ENCODE measurements around the gene ZNF837. TPM values are rescaled to one million over a fixed set of nuclear protein-coding genes. Genes with fewer than 3 reads are reported as not detected.

The ZNF837 gene
- total and polyA plus RNA-seq, 2 of the 4 experiments (the other 2 are of a cell fraction), result 0.54 to 1.2 TPM

DNA sequence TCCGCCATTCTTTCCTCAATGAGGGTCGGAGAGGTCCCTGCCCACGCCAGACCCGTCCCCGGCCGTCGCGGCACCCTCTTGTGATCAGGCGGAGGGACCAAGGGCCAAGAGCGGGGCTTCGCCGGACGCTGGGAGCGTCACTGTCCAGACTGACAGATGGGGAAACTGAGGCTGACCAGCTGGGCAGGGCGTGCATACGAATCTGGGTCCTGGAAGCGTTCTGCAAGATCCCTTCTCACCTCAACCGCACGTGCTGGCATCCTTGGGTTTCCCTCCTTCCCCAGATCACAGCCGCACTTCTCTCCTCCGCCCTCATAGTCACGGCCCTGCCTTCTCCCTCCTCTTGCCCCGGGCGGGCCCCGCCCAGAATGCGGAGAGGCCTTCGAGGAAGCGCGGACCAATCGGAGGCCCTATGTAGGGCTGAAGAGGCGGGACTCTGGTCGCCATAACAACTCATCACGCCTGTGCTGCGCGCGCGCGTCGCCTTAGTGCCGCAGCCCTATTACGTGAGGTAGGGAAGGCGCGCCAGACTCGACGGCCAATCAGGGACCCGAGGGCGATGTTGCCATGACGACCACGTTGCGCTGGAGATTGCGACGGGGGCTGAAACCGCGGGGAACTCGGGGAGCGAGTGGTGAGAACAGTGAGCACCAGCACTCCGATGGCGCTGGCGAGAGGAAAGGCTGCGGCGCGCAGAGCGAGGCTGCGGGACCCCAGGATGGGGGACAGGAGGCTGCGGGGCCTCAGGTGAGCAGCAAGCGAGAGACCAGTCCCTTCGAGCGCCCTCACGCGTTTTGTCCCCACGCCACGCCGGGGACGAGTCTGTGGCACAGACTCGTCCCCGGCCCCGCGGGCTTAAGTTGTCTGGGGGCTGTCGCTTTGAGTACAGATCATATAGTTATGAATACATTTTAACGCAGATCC, 20.3 kb upstream of the ZNF837 start (continued):
- TF ChIP-seq CHD1 (IDR thresholded peaks at IDR 0.05; ENCODE audit: low read depth, low read length), result no peak

DNA sequence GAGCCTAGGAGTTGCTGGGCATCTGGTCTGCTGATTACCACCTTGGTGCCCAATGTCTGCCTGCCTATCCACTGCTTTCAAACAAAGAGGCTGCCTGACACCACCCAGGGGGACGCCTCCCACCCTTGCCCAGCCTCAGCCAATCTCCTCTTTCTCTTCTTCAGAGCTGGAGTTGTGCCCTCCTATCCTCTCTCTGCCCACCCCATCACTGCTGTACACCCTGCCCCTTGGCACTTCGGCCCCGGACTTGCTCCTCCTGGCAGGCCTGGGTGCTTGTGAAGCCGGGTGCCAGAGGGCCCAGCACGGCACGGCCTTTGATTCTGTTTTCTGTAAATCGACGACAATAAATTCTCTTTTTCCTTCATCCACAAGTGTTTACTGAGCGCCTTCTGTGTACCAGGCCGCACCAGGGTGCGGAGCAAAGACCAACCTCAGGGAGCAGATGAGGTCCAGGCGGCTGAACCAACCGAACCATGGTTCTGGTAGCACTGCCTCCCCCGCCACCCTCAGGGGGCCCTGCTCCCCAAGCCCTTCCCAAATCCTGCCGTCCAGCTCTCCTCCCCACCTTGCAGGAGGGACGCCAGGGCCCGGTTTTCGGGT, 19.6 kb upstream of the ZNF837 start:
- in situ Hi-C loops (cut with MboI; ENCODE audit: low sequenced_read_pairs), result no loop called here
- peak overlapping the region; percentile 19; the same call in 1 of the 2 replicates for H3K27ac ChIP-seq (ENCODE audit: insufficient read depth, low read length)
- no peaks in the 10 kb centered on the region; the same call in 1 of the 2 replicates for H4K20me1 ChIP-seq (ENCODE audit: insufficient read depth, low read length)
- peak overlapping the region; percentile 93 for H3K4me2 ChIP-seq (ENCODE audit: low read depth, low read length)
- H4K5ac ChIP-seq (ENCODE audit: low read depth, low read length), result peak overlapping the region; percentile 51
- CTCF ChIA-PET, result no interaction called here
- TF ChIP-seq, protein P1, sequence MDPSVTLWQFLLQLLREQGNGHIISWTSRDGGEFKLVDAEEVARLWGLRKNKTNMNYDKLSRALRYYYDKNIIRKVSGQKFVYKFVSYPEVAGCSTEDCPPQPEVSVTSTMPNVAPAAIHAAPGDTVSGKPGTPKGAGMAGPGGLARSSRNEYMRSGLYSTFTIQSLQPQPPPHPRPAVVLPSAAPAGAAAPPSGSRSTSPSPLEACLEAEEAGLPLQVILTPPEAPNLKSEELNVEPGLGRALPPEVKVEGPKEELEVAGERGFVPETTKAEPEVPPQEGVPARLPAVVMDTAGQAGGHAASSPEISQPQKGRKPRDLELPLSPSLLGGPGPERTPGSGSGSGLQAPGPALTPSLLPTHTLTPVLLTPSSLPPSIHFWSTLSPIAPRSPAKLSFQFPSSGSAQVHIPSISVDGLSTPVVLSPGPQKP (IDR thresholded peaks at IDR 0.05; ENCODE audit: borderline replicate concordance, low read depth, low read length), result no peak
- no peak for TF ChIP-seq MAZ (IDR thresholded peaks at IDR 0.05; ENCODE audit: borderline replicate concordance, low read depth, low read length)
- dilution Hi-C loops (cut with HindIII; ENCODE audit: low sequenced_read_pairs, unreplicated experiment), result no loop called here
- H3K27me3 ChIP-seq (ENCODE audit: control insufficient read depth, insufficient read depth, low read length), result no peaks in the 10 kb centered on the region
- no peak overlapping the region for H3K56ac ChIP-seq (ENCODE audit: extremely low read depth, insufficient read depth, low read length)
- POLR2A ChIA-PET (ENCODE audit: unreplicated experiment), result no interaction called here
- 41% methylated on average over 13 of the region's 18 CpGs; no CpG with 5 or more reads in 1 of the 2 experiments for WGBS, 2 experiments (ENCODE audit: extremely low coverage in 2 of 2, insufficient read length in 1 of 2)
- H3K36me3 ChIP-seq (ENCODE audit: control insufficient read depth, insufficient read depth, low read length), result no peaks in the 10 kb centered on the region
- intact Hi-C loops (cut with micrococcal nuclease), result no loop called here
- ATAC-seq (ENCODE audit: low read depth) (no peak), DNase-seq (no peak)
- H2AK9ac ChIP-seq (replicated peaks; ENCODE audit: low read depth, low read length, poor library complexity), result peak overlapping the region; percentile 95
- peak overlapping the region; percentile 52 for H3K4me3 ChIP-seq (ENCODE audit: insufficient read depth, low read depth, low read length)
- no peak overlapping the region for H2BK5ac ChIP-seq (ENCODE audit: low read depth, low read length, poor library complexity, severe bottlenecking)
- H4K91ac ChIP-seq (ENCODE audit: insufficient read depth, low read depth, low read length), result peak overlapping the region; percentile 82; the same call in 1 of the 2 replicates
- no peaks in the 10 kb centered on the region for H3K9me3 ChIP-seq (ENCODE audit: control insufficient read depth, insufficient read depth, low read length)
- H2AFZ ChIP-seq (replicated peaks; ENCODE audit: low read length, poor library complexity), result peak overlapping the region; percentile 99
- peak overlapping the region; percentile 34; the same call in 1 of the 2 replicates for H2BK120ac ChIP-seq (ENCODE audit: low read depth, low read length)
- H3K23ac ChIP-seq (ENCODE audit: low read depth, low read length), result peak overlapping the region; percentile 95; the same call in 1 of the 2 replicates
- no peak overlapping the region for H2BK15ac ChIP-seq (ENCODE audit: low read depth, low read length)
- no peak overlapping the region for H2BK20ac ChIP-seq (ENCODE audit: low read depth, low read length)
- peaks cover 0 to 10% of the 10 kb centered on the region in 2 experiments; a peak in 2 of 4 replicates for H3K79me1 ChIP-seq (ENCODE audit: low read depth in 1 of 2, low read length in 2 of 2)
- peak overlapping the region; percentile 81 for H3K4ac ChIP-seq (ENCODE audit: low read depth, low read length)
- no peak overlapping the region for H3K18ac ChIP-seq (ENCODE audit: low read depth, low read length)
- peak overlapping the region; percentile 88; the same call in 1 of the 2 replicates for H2AK5ac ChIP-seq (ENCODE audit: low read depth, low read length)
- H3K9me1 ChIP-seq (ENCODE audit: insufficient read depth, low read length), result no peaks in the 10 kb centered on the region
- H3K14ac ChIP-seq (replicated peaks; ENCODE audit: low read depth, low read length), result 0 out of 2 replicates have a peak overlapping the region, but pooled peaks have one; percentile 86
- peak overlapping the region; percentile 60 for H3K9ac ChIP-seq (ENCODE audit: low read depth, low read length)
- peaks cover 5% of the 10 kb centered on the region for H3K4me1 ChIP-seq (ENCODE audit: control insufficient read depth, insufficient read depth, low read length)
- H4K8ac ChIP-seq (ENCODE audit: low read depth in 2 of 2, low read length in 2 of 2), result peak overlapping the region; percentile 79 to 94; a peak in 3 of 4 replicates
- no TSS peak for BruUV-seq (replicated peaks)

Data from IMR-90 (cell line).